Urinary bladder (tissue), 4 donors: ENCODE measurements around the gene CACNA1C. TPM values are rescaled to one million over a fixed set of nuclear protein-coding genes. Genes with fewer than 3 reads are reported as not detected.

Experiments used
- DNase-seq: peaks from one replicate; pipeline ENCODE4 v3.0.0-alpha.2; 2015; ENCODE audit errors: extremely low spot score
- H3K27ac ChIP-seq: one replicate; pipeline ENCODE4 v1.5.1; 2013; ENCODE audit warnings: low read depth, mild to moderate bottlenecking, moderate library complexity
- H3K36me3 ChIP-seq: one replicate; pipeline ENCODE4 v1.6.1; 2013; ENCODE audit warnings: mild to moderate bottlenecking, moderate library complexity; ENCODE audit not compliant: insufficient read depth
- H3K4me1 ChIP-seq: one replicate; pipeline ENCODE4 v1.6.1; 2013; ENCODE audit warnings: mild to moderate bottlenecking, moderate library complexity; ENCODE audit not compliant: insufficient read depth
- H3K4me3 ChIP-seq: one replicate; pipeline ENCODE4 v1.5.1; 2013; ENCODE audit warnings: low read depth, low read length
- WGBS: extraction: QIAGEN DNeasy Blood & Tissue Kit; methylation state at CpG from one replicate; pipeline ENCODE4 v1.1.7; 2013; 5-methylcytosine and 5-hydroxymethylcytosine counted together
- polyA plus RNA-seq: library from polyadenylated mRNA; stranded (reverse); fragments of 200-250 nt; gene quantifications from one replicate; pipeline ENCODE4 v1.2.3, GENCODE V29; 2013
- total RNA-seq: library from RNA; depleted of rRNA; stranded (reverse); fragments of >200 nt; gene quantifications from one replicate; pipeline ENCODE4 v1.2.3, GENCODE V29; 2014
- donor health status: healthy with polysubstance abuse.
- donor health status: healthy.

The CACNA1C gene
- total and polyA plus RNA-seq, 2 donors, result 25.7 to 34.5 TPM

DNA sequence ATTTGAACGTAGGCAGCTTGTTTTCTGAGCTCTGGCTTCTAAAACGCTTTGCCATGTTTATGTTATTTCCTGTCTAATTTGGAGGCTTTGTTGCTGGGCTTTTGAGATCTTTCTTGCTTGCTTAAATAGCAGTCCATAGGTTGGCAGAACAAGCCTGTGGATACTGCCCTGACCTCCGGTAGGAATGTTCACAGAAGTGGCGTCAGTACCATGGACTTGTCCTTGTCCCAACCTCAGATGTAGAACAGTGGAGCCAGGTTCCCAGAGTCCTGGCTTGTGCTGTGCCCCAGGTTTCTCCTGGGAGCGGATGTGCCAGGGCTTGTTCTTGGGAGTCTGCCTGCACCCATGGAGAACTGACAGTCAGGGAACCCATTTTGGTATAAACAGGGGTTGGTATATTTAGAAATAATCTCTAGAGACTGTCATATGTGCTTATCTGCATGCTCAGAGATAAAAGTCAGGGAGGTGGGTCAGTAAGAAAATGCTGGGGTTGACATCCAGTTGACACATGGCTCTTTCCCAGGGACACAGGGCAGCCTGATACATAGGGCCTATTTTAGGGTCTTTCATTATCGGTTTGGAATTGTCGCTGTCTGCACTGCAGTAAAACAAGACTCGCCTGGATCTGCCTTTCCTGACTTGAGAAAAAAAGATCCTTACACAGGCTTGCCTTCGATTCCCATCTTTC is 22.9 kb downstream of the CACNA1C start:
- H3K4me3 ChIP-seq, result no peak overlapping the region
- 40% methylated on average over 9 of the region's 9 CpGs for WGBS

GRCh38 chr12:2076196-2076570 is 23.4 kb downstream of the CACNA1C start:
- DNase-seq, result no peak
- no peaks in the 10 kb centered on the region for H3K4me1 ChIP-seq
- no peaks in the 10 kb centered on the region for H3K36me3 ChIP-seq
- H3K4me3 ChIP-seq, result no peak overlapping the region
- H3K27ac ChIP-seq, result no peak overlapping the region
- 22% methylated on average over 9 of the region's 9 CpGs for WGBS

More for the DNA sequence above, 22.9 kb downstream of the CACNA1C start:
- DNase-seq, result no peak
- no peaks in the 10 kb centered on the region for H3K4me1 ChIP-seq
- no peak overlapping the region for H3K27ac ChIP-seq
- no peaks in the 10 kb centered on the region for H3K36me3 ChIP-seq

GRCh38 chr12:2076728-2077127 is 23.9 kb downstream of the CACNA1C start:
- no peaks in the 10 kb centered on the region for H3K36me3 ChIP-seq
- H3K4me3 ChIP-seq, result no peak overlapping the region
- no peak overlapping the region for H3K27ac ChIP-seq
- 77% methylated on average over 10 of the region's 10 CpGs for WGBS
- no peaks in the 10 kb centered on the region for H3K4me1 ChIP-seq
- DNase-seq, result no peak

DNA sequence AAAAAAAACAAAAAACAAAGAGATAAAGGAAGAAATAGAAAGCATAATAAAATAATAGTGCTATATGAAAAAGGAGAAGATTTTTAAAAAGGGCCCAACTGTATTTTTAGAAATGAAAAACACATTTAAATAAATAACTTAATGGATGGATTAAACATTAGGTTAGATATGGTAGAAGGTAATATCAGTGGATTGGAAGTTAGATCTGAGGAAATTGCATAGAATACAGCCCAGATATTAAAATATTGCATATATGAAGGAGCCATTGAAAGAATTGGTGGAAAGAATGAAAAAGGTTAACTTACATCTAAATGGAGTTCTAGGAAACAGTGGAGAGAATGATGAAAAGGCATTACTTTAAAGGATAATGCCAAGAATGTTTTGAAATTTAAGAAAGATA is 27.8 kb downstream of the CACNA1C start:
- DNase-seq, result no peak
- peaks cover 2% of the 10 kb centered on the region for H3K4me1 ChIP-seq
- no peak overlapping the region for H3K27ac ChIP-seq
- H3K36me3 ChIP-seq, result no peaks in the 10 kb centered on the region
- no peak overlapping the region for H3K4me3 ChIP-seq

DNA sequence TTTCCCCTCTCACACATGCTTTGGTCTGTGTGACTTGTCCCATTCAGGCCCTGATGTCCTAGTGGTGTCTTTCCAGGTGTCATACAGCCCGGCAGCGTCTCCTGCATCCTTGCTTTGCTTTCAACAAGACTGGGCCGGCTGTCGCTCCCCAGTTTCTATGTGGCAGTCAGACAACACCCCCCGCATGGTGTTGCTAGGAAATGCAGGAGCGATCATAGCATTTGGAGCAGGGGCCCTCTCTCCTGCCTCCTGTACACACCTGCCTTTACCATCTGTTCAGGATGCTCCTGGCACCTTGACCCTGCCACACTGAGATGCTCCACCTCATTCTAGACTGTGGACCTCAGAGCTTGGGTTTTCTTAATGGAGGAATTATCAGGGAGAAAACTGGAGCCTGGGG is 29.5 kb downstream of the CACNA1C start:
- WGBS, result 89% methylated on average over 6 of the region's 6 CpGs
- no peaks in the 10 kb centered on the region for H3K36me3 ChIP-seq
- H3K27ac ChIP-seq, result no peak overlapping the region
- H3K4me1 ChIP-seq, result peaks cover 2% of the 10 kb centered on the region
- no peak overlapping the region for H3K4me3 ChIP-seq
- no peak for DNase-seq

- Histone ChIP-seq H3K4me3 (no peak overlapping the region), H3K4me1 (peaks cover 2% of the 10 kb centered on the region), H3K36me3 (no peaks in the 10 kb centered on the region), H3K27ac (no peak overlapping the region)
- 60% methylated on average over 1 of the region's 1 CpG for WGBS
- DNase-seq, result no peak
Observed at GRCh38 chr12:2083008-2083407, 30.2 kb downstream of the CACNA1C start.

- 51% methylated on average over 1 of the region's 1 CpG for WGBS
- peaks cover 2% of the 10 kb centered on the region for H3K4me1 ChIP-seq
- DNase-seq, result no peak
- H3K27ac ChIP-seq, result no peak overlapping the region
- H3K36me3 ChIP-seq, result no peaks in the 10 kb centered on the region
- H3K4me3 ChIP-seq, result no peak overlapping the region
Observed at GRCh38 chr12:2083561-2083960, 30.8 kb downstream of the CACNA1C start.

GRCh38 chr12:2084553-2085296 is 31.9 kb downstream of the CACNA1C start:
- peaks cover 2% of the 10 kb centered on the region for H3K4me1 ChIP-seq
- H3K4me3 ChIP-seq, result no peak overlapping the region
- H3K36me3 ChIP-seq, result no peaks in the 10 kb centered on the region
- H3K27ac ChIP-seq, result no peak overlapping the region
- DNase-seq, result no peak
- 24% methylated on average over 4 of the region's 4 CpGs for WGBS

- no peaks in the 10 kb centered on the region for H3K36me3 ChIP-seq
- no peaks in the 10 kb centered on the region for H3K4me1 ChIP-seq
- DNase-seq, result no peak
- 93% methylated on average over 5 of the region's 5 CpGs for WGBS
- no peak overlapping the region for H3K27ac ChIP-seq
- no peak overlapping the region for H3K4me3 ChIP-seq
Observed at GRCh38 chr12:2092354-2092753, 39.6 kb downstream of the CACNA1C start.

DNA sequence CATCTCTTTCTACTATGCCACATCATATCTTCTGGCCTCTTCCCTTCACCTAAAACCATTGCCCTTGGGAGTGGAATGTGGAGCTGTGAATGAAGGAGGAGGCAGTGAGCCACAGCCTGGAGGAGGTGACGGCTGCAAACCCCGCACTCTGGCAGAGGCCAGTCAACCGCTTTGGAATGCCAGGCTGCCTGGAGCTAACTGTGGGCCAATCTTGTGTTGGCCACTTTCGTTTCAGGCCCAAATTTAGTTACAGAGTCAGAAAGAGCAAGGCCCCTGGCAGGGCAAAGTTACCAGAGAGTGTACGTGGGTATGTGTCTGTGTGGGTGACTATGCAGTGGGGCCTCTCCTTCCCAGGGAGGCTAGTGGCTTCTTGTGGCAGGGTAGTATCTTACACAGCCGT is 40.1 kb downstream of the CACNA1C start:
- H3K4me3 ChIP-seq, result no peak overlapping the region
- DNase-seq, result no peak
- H3K36me3 ChIP-seq, result no peaks in the 10 kb centered on the region
- WGBS, result 61% methylated on average over 6 of the region's 6 CpGs
- no peaks in the 10 kb centered on the region for H3K4me1 ChIP-seq
- no peak overlapping the region for H3K27ac ChIP-seq

GRCh38 chr12:2094597-2094996 is 41.8 kb downstream of the CACNA1C start:
- no peak for DNase-seq
- H3K4me3 ChIP-seq, result no peak overlapping the region
- no peaks in the 10 kb centered on the region for H3K36me3 ChIP-seq
- WGBS, result 20% methylated on average over 2 of the region's 2 CpGs
- no peaks in the 10 kb centered on the region for H3K4me1 ChIP-seq
- H3K27ac ChIP-seq, result no peak overlapping the region

DNA sequence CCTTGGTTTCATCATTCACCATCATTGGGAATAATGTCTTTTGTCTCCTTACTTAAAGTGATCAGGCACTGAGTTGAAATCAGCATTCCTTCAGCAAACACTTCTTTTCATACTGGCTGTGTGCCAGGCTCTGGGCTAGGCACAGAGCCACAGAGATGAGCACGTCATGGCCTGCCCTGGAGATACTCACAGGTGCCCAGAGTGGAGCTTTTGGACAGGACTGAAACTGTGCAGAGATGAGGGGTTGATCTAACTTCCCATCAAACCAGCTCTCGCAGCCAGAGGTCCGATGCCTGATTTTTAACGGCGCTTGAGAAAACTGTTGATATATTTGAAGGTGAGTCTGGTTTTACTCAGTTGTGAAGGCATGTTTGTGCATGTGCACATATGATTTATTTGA is 43.1 kb downstream of the CACNA1C start:
- WGBS, result 55% methylated on average over 5 of the region's 5 CpGs
- DNase-seq, result no peak
- H3K36me3 ChIP-seq, result no peaks in the 10 kb centered on the region
- H3K4me3 ChIP-seq, result no peak overlapping the region
- H3K4me1 ChIP-seq, result no peaks in the 10 kb centered on the region
- no peak overlapping the region for H3K27ac ChIP-seq

GRCh38 chr12:2097617-2098016 is 44.8 kb downstream of the CACNA1C start:
- Histone ChIP-seq H3K4me3 (no peak overlapping the region), H3K4me1 (no peaks in the 10 kb centered on the region), H3K36me3 (no peaks in the 10 kb centered on the region), H3K27ac (no peak overlapping the region)
- DNase-seq, result no peak
- 79% methylated on average over 7 of the region's 7 CpGs for WGBS

GRCh38 chr12:2098852-2099251 is 46.1 kb downstream of the CACNA1C start:
- Histone ChIP-seq H3K27ac (no peak overlapping the region), H3K36me3 (no peaks in the 10 kb centered on the region), H3K4me1 (no peaks in the 10 kb centered on the region), H3K4me3 (no peak overlapping the region)
- DNase-seq, result no peak
- 77% methylated on average over 11 of the region's 11 CpGs for WGBS
